Measurements from ENCODE around the gene WWP2.
"Not testable (repeated sequence)": the region's sequence is repeated elsewhere in the genome, so short reads cannot be mapped to it uniquely, and the experiment has no call there.

WWP2 gene

GRCh38 chr16:69761983-69762813 lies at the start of gene WWP2:
WWP2 (plus strand) TSS chr16:69762332; CDS start chr16:69787011, 24,679 bp downstream.
- peak; percentile 83 for DNase-seq

DNA sequence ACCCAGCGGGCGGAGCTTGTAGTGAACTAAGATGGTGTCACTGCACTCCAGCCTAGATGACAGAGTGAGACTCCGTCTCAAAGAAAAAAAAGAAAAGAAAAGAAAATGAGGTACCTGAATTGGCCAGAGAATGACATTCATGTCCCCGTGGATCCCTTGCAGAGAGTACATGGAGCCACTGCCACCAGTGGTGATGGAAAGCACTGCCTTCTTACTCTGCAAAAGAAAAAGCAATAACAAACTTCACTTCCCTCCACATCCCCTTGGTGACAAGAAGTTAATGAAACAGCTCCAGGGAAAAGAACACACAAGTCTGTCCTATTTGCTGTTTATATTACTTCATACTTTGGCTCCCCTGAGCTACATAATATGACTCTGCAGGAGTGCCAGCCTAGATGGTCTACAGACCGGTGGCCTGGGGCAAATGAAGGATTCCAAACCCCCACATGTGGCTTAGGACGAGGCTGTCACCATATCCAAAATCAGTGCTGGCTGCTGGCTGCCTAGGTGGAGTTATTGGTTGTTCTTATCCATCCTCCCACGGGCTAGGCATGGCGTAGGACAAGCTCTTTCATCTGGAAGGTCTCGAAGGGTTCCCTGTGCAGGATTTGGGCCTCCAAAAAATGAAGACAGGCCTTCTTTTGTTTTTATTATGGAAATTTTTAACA lies 49.1 kb upstream of the WWP2 start:
- no peak for DNase-seq

GRCh38 chr16:69717066-69717465 lies 45.1 kb upstream of the WWP2 start:
- no peak for DNase-seq

DNA sequence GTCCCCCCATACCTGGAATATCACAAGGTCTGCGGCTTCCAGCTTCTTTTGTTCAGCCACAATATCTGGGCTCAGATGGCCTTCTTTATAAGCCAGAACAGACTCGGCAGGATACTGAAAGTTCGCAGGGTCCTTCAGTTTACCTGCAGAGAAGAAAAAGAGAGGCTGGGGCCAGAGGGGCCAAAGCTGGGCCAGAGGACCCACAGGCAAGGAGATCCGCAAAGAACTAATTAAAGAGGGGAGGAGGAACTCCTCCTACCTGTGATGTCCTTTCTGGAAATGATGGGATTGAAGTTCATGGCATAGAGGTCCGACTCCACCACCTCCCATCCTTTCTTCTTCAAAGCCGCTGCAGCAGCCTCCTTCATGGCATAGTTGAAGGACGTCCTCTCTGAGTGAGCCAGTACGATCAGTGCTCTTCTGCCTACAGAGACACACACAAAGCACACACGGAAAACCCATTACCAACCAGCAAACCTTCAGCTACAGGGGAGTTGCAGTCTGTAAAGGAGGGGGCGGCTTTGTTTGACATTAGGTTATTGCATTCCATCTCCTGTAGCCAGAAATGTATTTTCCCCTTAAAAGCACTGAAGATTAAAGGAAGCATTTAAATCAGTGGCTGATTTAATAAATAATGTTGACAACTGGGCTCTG lies 43.9 kb upstream of the WWP2 start:
- DNase-seq = no peak

DNA sequence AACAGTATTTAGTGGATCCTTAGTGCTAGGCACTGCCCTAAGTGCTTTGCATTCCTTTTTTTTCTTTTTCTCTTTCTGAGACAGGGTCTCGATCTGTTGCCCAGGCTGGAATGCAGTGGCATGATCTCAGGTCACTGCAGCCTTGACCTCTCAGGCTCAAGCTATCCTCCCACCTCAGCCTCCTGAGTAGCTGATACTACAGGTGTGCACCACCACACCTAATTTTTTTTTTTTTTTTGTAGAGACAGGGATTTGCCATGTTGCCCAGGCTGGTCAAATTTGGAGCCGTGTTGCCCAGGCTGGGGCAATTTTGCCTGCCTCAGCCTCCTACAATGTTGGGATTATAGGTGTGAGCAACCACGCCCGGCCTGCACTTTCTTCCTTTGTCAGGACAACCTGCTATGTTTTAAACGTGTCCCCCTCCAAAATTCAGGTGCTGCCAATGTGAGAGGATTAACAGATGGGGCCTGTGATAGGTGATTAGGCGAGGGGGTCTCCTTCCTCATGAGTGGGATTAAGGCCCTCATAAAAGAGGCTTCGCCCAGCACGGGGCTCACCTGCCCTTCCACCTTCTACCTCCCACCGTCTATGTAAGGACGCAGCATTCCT lies 41.2 kb upstream of the WWP2 start:
- no peak for DNase-seq

- DNase-seq = no peak
Observed at GRCh38 chr16:69721441-69721957, 40.6 kb upstream of the WWP2 start.

- DNase-seq = no peak
Observed at GRCh38 chr16:69724414-69724873, 37.7 kb upstream of the WWP2 start.

- DNase-seq = no peak
Observed at GRCh38 chr16:69724981-69725479, 37.1 kb upstream of the WWP2 start.

- DNase-seq = no peak
Observed at GRCh38 chr16:69725480-69726312, 36.4 kb upstream of the WWP2 start.

DNA sequence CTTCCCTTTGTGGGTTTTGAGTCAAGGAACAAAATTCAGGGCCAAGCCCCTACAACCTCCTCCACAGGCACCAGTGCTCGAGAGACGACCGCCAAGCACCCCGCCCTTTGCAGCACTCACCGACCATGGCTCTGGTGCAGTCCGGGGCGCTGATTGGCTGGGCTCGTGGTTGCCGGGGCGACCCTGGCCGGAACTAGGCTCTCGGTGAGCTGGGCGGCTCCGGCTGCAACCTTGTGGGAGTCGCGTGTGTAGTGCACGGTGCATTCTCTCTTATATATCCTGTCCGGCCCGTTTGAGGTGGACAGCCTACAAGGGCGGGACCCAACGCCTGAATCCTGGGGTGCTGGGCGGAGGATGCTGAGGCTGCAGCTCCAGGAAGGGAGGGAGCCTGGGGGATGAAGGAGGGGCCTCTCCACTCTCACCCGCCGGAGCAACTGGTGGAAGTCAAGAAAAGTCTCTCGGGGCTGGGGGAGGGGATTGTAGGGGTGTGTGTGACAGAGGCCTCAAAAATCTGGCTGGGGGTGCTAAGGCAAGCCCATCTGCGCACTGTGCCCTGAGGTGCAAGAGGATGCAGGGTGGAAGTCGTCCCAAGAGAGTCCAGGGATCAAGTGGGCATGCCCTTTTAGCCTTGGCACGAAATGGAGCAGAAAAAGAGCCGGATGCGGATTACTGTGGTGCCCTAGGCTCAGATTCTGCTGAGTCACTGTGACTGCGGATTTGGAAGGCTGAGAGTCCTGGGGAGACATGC lies 35.6 kb upstream of the WWP2 start, which contains the start of gene NQO1:
Gene NQO1, minus strand, starts transcription at position 248 of the 748 bp plus-strand sequence. Its CDS starts 121 bp downstream, at position 127.
- peak; percentile 89 for DNase-seq

DNA sequence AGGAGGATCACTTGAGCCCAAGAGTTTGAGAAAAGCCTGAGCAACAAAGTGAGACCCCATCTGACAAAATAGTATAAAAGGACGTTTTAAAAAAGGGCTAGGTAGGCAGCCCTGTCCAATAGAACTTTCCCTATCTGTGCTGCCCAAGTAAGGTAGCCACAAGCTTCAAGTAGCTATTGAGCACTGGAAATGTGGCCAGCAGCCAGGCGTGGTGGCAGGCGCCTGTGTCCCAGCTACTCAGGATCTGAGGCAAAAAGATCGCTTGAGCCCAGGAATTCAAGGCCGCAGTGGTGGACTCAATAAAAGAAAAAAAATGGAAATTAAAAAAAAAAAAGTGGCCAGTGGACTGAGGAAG lies 34.2 kb upstream of the WWP2 start:
- no peak for DNase-seq

GRCh38 chr16:69729030-69729429 lies 33.1 kb upstream of the WWP2 start:
- not testable (repeated sequence) for DNase-seq

DNA sequence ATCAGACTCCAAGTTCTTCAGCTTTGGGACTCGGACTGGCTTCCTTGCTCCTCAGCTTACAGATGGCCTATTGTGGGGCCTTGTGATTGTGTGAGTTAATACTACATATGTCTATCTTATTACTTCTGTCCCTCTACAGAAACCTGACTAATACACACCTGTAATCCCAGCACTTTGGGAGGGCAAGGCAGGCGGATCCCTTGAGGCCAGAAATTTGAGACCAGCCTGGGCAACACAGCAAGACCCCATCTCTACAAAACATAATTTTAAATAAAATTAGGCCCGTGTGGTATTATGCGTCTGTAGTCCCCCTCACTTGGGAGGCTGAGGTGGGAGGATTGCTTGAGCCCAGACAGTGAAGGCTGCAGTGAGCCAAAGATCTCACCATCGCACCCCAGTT lies 30.9 kb upstream of the WWP2 start:
- not testable (repeated sequence) for DNase-seq

DNA sequence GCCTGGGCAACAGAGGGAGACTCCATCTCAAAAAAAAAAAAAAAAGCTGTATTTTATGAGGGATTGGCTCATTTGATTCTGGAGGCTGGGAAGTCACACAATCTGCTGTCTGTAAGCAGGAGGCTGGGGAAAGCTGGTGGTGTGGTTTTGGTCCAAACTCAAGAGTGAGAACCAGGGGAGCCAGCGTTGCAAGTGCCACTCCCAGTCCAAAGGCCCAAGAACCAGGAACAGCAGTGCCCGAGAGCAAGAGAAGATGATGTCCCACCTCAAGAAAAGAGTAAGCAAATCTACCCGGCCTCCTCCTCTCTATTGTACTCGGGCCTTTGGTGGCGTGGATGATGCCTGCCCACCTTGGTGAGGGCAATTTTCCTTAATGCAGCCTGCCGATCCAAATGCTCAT lies 30.0 kb upstream of the WWP2 start:
- DNase-seq = no peak

- no peak for DNase-seq
Observed at GRCh38 chr16:69741519-69741918, 20.6 kb upstream of the WWP2 start.

DNA sequence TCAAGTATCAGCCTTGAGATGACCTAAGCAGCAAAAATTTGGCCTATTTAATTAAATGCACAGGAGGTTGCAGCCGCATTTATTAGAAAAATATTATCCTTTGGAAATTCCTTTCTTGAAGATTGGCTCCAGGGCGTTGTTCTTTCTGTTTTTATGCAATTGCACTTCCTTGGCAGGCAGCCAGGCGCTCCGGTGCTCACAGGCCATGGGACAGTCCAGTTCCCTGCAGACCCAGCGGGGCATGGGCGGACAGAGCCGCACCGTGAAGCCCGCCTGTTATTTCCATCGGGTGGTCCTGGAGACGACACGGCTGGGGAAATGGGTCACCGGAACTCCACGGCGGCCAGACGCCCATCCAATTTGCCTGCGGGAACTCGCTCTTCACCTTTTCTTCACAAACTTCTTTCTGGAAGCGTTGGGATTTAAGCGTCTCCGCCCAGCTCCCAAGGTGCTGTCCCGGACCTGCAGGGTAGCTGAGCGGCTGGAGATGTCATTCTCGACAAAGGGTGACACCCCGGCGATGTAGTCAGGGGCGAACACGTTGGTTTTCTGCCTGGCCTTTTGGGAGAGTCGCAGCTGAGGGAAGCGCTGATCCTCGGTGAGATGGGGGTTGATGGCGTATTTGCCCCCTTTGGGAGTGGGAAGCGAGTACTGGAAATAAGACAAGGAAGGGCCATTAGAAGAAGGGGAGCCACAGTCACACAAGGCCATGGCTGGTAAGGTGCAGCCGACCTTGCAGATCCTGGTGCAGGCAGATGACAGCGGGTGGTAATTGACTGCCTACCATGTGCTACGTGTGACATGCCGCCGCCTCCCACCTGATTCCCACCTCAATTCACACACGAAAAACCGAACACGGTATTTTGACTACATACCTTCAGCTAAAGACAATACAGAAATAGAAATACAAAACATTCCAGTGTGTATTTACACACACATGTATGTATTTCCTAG lies 19.9 kb upstream of the WWP2 start:
- no peak for DNase-seq

- DNase-seq = no peak
Observed at GRCh38 chr16:69744363-69745231, 17.5 kb upstream of the WWP2 start.

DNA sequence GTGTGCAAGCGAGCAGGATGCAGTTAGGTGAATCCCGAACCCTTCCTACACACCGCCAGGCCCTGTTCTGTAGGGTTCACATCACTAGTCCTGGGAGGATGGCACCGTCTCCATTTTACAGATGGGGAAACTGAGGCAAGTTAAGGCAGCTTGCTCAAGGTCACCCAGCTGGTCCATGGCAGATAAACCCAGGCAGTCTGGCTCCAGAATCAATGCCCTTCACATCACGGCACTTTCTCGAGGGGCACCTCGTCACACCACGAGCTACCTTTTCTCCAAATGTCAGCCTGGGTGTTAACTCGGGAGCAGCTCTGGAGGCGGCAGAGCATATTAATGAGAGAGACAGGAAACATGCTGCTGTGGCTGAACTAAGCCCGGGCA lies 16.9 kb upstream of the WWP2 start:
- no peak for DNase-seq

GRCh38 chr16:69745959-69746358 lies 16.2 kb upstream of the WWP2 start:
- no peak for DNase-seq
